GM12891 (cell line): ENCODE results near the gene PGC.

ENCODE experiments used
- POLR2A ChIP-seq: IDR thresholded peaks from 2 replicates; pipeline ENCODE4 v1.6.1; 2011; ENCODE audit warnings: low read depth, low read length, control low read depth
- POLR2AphosphoS5 ChIP-seq: IDR thresholded peaks from 2 replicates; pipeline ENCODE4 v1.6.1; 2011; ENCODE audit warnings: low read depth, low read length, control low read depth
- SPI1 ChIP-seq: IDR thresholded peaks from 2 replicates; pipeline ENCODE4 v1.6.1; 2011; ENCODE audit warnings: low read depth, low read length, control low read depth

- TF ChIP-seq POLR2A (no peak), POLR2AphosphoS5 (no peak), SPI1 (no peak)
Measured at GRCh38 chr6:41789390-41789724, 42.2 kb upstream of the PGC start.
